GM23248 (cell line): ENCODE results near the gene ZNF385D. TPM values are rescaled to one million over a fixed set of nuclear protein-coding genes. Genes with fewer than 3 reads are reported as not detected.

Experiments used
- DNase-seq: peaks from one replicate; pipeline ENCODE4 v3.0.0-alpha.2; 2015
- H2AFZ ChIP-seq: fragments of 200-600 bp; sonication (generic); 2 replicates; pipeline ENCODE4 v1.6.1; 2016; ENCODE audit warnings: antibody characterized with exemption
- H3F3A ChIP-seq: fragments of 200-600 bp; sonication (generic); 2 replicates; pipeline ENCODE4 v1.6.1; 2016; ENCODE audit warnings: mild to moderate bottlenecking, antibody characterized with exemption, mixed run types; ENCODE audit not compliant: insufficient read depth
- H3K27ac ChIP-seq: fragments of 200-600 bp; sonication (generic); 2 replicates; pipeline ENCODE4 v1.5.1; 2016; ENCODE audit warnings: mild to moderate bottlenecking
- H3K27me3 ChIP-seq: fragments of 200-600 bp; sonication (generic); replicated peaks from 2 replicates; pipeline ENCODE4 v1.6.1; 2016; ENCODE audit warnings: mild to moderate bottlenecking; ENCODE audit not compliant: insufficient read depth
- H3K36me3 ChIP-seq: fragments of 200-600 bp; sonication (generic); 2 replicates; pipeline ENCODE4 v1.6.1; 2016; ENCODE audit warnings: low read depth, mild to moderate bottlenecking
- H3K4me1 ChIP-seq: fragments of 200-600 bp; sonication (generic); 2 replicates; pipeline ENCODE4 v1.6.1; 2016; ENCODE audit warnings: mild to moderate bottlenecking; ENCODE audit not compliant: insufficient read depth
- H3K4me2 ChIP-seq: fragments of 200-600 bp; sonication (generic); one replicate; pipeline ENCODE4 v1.6.1; 2016; ENCODE audit warnings: mild to moderate bottlenecking; ENCODE audit not compliant: unreplicated experiment
- H3K4me3 ChIP-seq: fragments of 200-600 bp; sonication (generic); 2 replicates; pipeline ENCODE4 v1.5.1; 2016; ENCODE audit warnings: mild to moderate bottlenecking
- H3K79me2 ChIP-seq: fragments of 200-600 bp; sonication (generic); 2 replicates; pipeline ENCODE4 v1.6.1; 2016; ENCODE audit warnings: mild to moderate bottlenecking; ENCODE audit not compliant: insufficient read depth
- H3K9ac ChIP-seq: fragments of 200-600 bp; sonication (generic); 2 replicates; pipeline ENCODE4 v1.6.1; 2016; ENCODE audit warnings: mild to moderate bottlenecking
- H3K9me2 ChIP-seq: fragments of 200-600 bp; sonication (generic); 2 replicates; pipeline ENCODE4 v1.6.1; 2016; ENCODE audit warnings: mixed run types, mild to moderate bottlenecking, moderate library complexity; ENCODE audit not compliant: insufficient read depth
- H3K9me3 ChIP-seq: fragments of 200-600 bp; sonication (generic); one replicate; pipeline ENCODE4 v1.6.1; 2017; ENCODE audit warnings: low read depth
- H4K20me1 ChIP-seq: fragments of 200-600 bp; sonication (generic); 2 replicates; pipeline ENCODE4 v1.6.0; 2016; ENCODE audit not compliant: insufficient read depth
- EZH2 ChIP-seq: fragments of 200-600 bp; sonication (generic); IDR thresholded peaks from 2 replicates; pipeline ENCODE4 v1.6.1; 2018; ENCODE audit warnings: antibody characterized with exemption, mild to moderate bottlenecking; ENCODE audit not compliant: insufficient read depth, poor library complexity, severe bottlenecking
- EZH2phosphoT487 ChIP-seq: fragments of 200-600 bp; sonication (generic); IDR thresholded peaks from 2 replicates; pipeline ENCODE4 v1.6.1; 2018; ENCODE audit warnings: antibody characterized with exemption, moderate library complexity, mild to moderate bottlenecking, low read depth; ENCODE audit not compliant: insufficient read depth
- WGBS, 2 experiments: methylation state at CpG; one replicate each; pipeline ENCODE4 v1.1.6; 2015 to 2017; ENCODE audit warnings: low lambda C conversion rate in 2 of 2, low coverage in 1 of 2; ENCODE audit errors: missing lambda C conversion rate in 2 of 2; 5-methylcytosine and 5-hydroxymethylcytosine counted together
- in situ Hi-C: fragments of 300-500 bp; cut with MboI; formaldehyde crosslinking; loops from 2 replicates; pipeline ENCODE4 v1.15.0; 2020
- polyA plus RNA-seq: library from polyadenylated mRNA; unstranded; fragments of >200 nt; fragmentation: Nextera tagmentation; extraction: Ambion mirVana; gene quantifications from 2 replicates; pipeline ENCODE4 v1.2.1, GENCODE V29; 2016
- total RNA-seq: library from RNA; depleted of rRNA; stranded (reverse); fragments of >200 nt; shearing (Covaris generic); gene quantifications from 2 replicates; pipeline ENCODE4 v1.2.3, GENCODE V29; 2014

ZNF385D gene
- total and polyA plus RNA-seq, 2 experiments from 2014 or later, result 0.97 to 13.8 TPM

GRCh38 chr3:21434310-21434709, 316.7 kb downstream of the ZNF385D start:
- in situ Hi-C loops, result no loop called here

GRCh38 chr3:21433751-21434150, 317.3 kb downstream of the ZNF385D start:
- in situ Hi-C loops, result no loop called here
- Histone ChIP-seq H3K9me3 (no peaks in the 10 kb centered on the region), H3K4me3 (no peak overlapping the region), H3F3A (peaks cover 4% of the 10 kb centered on the region; the same call in 1 of the 2 replicates), H3K36me3 (no peaks in the 10 kb centered on the region), H3K9me2 (no peaks in the 10 kb centered on the region), H3K79me2 (no peaks in the 10 kb centered on the region), H2AFZ (no peak overlapping the region), H4K20me1 (no peaks in the 10 kb centered on the region), H3K27ac (no peak overlapping the region), H3K4me1 (peaks cover 12% of the 10 kb centered on the region), H3K4me2 (no peak overlapping the region), H3K27me3 (no peaks in the 10 kb centered on the region), H3K9ac (no peak overlapping the region)
- 49 to 53% methylated on average over 6 of the region's 6 CpGs for WGBS, 2 experiments
- DNase-seq, result no peak
- TF ChIP-seq EZH2 (no peak), EZH2phosphoT487 (no peak)

More at GRCh38 chr3:21434310-21434709, 316.7 kb downstream of the ZNF385D start:
- Histone ChIP-seq H3K36me3 (no peaks in the 10 kb centered on the region), H4K20me1 (no peaks in the 10 kb centered on the region), H3F3A (peaks cover 4% of the 10 kb centered on the region; the same call in 1 of the 2 replicates), H3K4me2 (no peak overlapping the region), H2AFZ (no peak overlapping the region), H3K27me3 (no peaks in the 10 kb centered on the region), H3K4me1 (peaks cover 12% of the 10 kb centered on the region), H3K4me3 (no peak overlapping the region), H3K9me2 (no peaks in the 10 kb centered on the region), H3K9me3 (no peaks in the 10 kb centered on the region), H3K9ac (no peak overlapping the region), H3K79me2 (no peaks in the 10 kb centered on the region), H3K27ac (no peak overlapping the region)
- 94 to 96% methylated on average over 1 of the region's 1 CpG for WGBS, 2 experiments
- no peak for DNase-seq
- TF ChIP-seq EZH2phosphoT487, result no peak
- TF ChIP-seq EZH2, result no peak

- Histone ChIP-seq H3F3A (no peaks in the 10 kb centered on the region), H3K9ac (no peak overlapping the region), H3K4me2 (no peak overlapping the region), H2AFZ (no peak overlapping the region), H3K4me3 (no peak overlapping the region), H3K27ac (no peak overlapping the region), H3K36me3 (no peaks in the 10 kb centered on the region), H3K4me1 (peaks cover 6% of the 10 kb centered on the region; the same call in 1 of the 2 replicates), H3K9me2 (no peaks in the 10 kb centered on the region), H4K20me1 (no peaks in the 10 kb centered on the region), H3K9me3 (no peaks in the 10 kb centered on the region), H3K79me2 (no peaks in the 10 kb centered on the region), H3K27me3 (no peaks in the 10 kb centered on the region)
- WGBS, 2 experiments, result 69 to 70% methylated on average over 4 of the region's 4 CpGs
- in situ Hi-C loops, result no loop called here
- no peak for TF ChIP-seq EZH2
- no peak for TF ChIP-seq EZH2phosphoT487
- no peak for DNase-seq
Measured at GRCh38 chr3:21426920-21427319, 324.1 kb downstream of the ZNF385D start.

- H3K4me2 ChIP-seq, result no peak overlapping the region
- no peaks in the 10 kb centered on the region for H4K20me1 ChIP-seq
- H3K4me3 ChIP-seq, result no peak overlapping the region
- H3K9ac ChIP-seq, result no peak overlapping the region
- no peak for DNase-seq
- no peak overlapping the region for H2AFZ ChIP-seq
- H3K9me2 ChIP-seq, result no peaks in the 10 kb centered on the region
- peaks cover 6% of the 10 kb centered on the region; the same call in 1 of the 2 replicates for H3K4me1 ChIP-seq
- no peaks in the 10 kb centered on the region for H3K27me3 ChIP-seq
- no peak overlapping the region for H3K27ac ChIP-seq
- no peaks in the 10 kb centered on the region for H3K36me3 ChIP-seq
- TF ChIP-seq EZH2, result no peak
- no peak for TF ChIP-seq EZH2phosphoT487
- H3F3A ChIP-seq, result no peaks in the 10 kb centered on the region
- no peaks in the 10 kb centered on the region for H3K9me3 ChIP-seq
- in situ Hi-C loops, result no loop called here
- H3K79me2 ChIP-seq, result no peaks in the 10 kb centered on the region
- 96 to 97% methylated on average over 2 of the region's 2 CpGs for WGBS, 2 experiments
Measured at GRCh38 chr3:21425715-21426114, 325.3 kb downstream of the ZNF385D start.

GRCh38 chr3:21421096-21421495, 329.9 kb downstream of the ZNF385D start:
- no peak overlapping the region for H3K4me2 ChIP-seq
- no peak for TF ChIP-seq EZH2phosphoT487
- H4K20me1 ChIP-seq, result no peaks in the 10 kb centered on the region
- DNase-seq, result no peak
- peaks cover 14% of the 10 kb centered on the region; the same call in 1 of the 2 replicates for H3K4me1 ChIP-seq
- 0 out of 2 replicates have a peak, but pooled peaks cover 4% of the 10 kb centered on the region for H3F3A ChIP-seq
- H3K27me3 ChIP-seq, result no peaks in the 10 kb centered on the region
- H3K9me3 ChIP-seq, result no peaks in the 10 kb centered on the region
- H3K79me2 ChIP-seq, result no peaks in the 10 kb centered on the region
- H2AFZ ChIP-seq, result no peak overlapping the region
- no peak overlapping the region for H3K4me3 ChIP-seq
- H3K9me2 ChIP-seq, result 0 out of 2 replicates have a peak, but pooled peaks cover 3% of the 10 kb centered on the region
- 81 to 83% methylated on average over 9 of the region's 9 CpGs for WGBS, 2 experiments
- H3K9ac ChIP-seq, result no peak overlapping the region
- no peak overlapping the region for H3K27ac ChIP-seq
- H3K36me3 ChIP-seq, result no peaks in the 10 kb centered on the region
- in situ Hi-C loops, result no loop called here
